Glomerular visceral epithelial cell (primary cell): ENCODE results near the gene RHO.
"Not testable (repeated sequence)": the region's sequence is repeated elsewhere in the genome, so short reads cannot be mapped to it uniquely, and the experiment has no call there.

Experiments used
- DNase-seq: peaks from one replicate; pipeline ENCODE4 v3.0.0-alpha.2; 2016; ENCODE audit errors: extremely low spot score

RHO gene

GRCh38 chr3:129499604-129500333 lies 28.7 kb upstream of the RHO start:
- DNase-seq = not testable (repeated sequence)

GRCh38 chr3:129500334-129500658 lies 28.1 kb upstream of the RHO start:
- no peak for DNase-seq

- no peak for DNase-seq
Observed at GRCh38 chr3:129501630-129502029, 26.8 kb upstream of the RHO start.

- DNase-seq = no peak
Observed at GRCh38 chr3:129502641-129503408, 25.6 kb upstream of the RHO start.

- no peak for DNase-seq
Observed at GRCh38 chr3:129503471-129504291, 24.8 kb upstream of the RHO start.

GRCh38 chr3:129504471-129505100 lies 23.9 kb upstream of the RHO start:
- DNase-seq = no peak

- no peak for DNase-seq
Observed at GRCh38 chr3:129505341-129505740, 23.1 kb upstream of the RHO start.

- no peak for DNase-seq
Observed at GRCh38 chr3:129506231-129506742, 22.2 kb upstream of the RHO start.

GRCh38 chr3:129507181-129507831 lies 21.1 kb upstream of the RHO start:
- no peak for DNase-seq

GRCh38 chr3:129512595-129512994 lies 15.8 kb upstream of the RHO start:
- DNase-seq = no peak

GRCh38 chr3:129513705-129514104 lies 14.7 kb upstream of the RHO start:
- DNase-seq = no peak

- DNase-seq = no peak
Observed at GRCh38 chr3:129514110-129514509, 14.3 kb upstream of the RHO start.

GRCh38 chr3:129514563-129514962 lies 13.9 kb upstream of the RHO start:
- no peak for DNase-seq

- not testable (repeated sequence) for DNase-seq
Observed at GRCh38 chr3:129515108-129515820, 13.2 kb upstream of the RHO start.

GRCh38 chr3:129515821-129516432 lies 12.5 kb upstream of the RHO start:
- not testable (repeated sequence) for DNase-seq

- no peak for DNase-seq
Observed at GRCh38 chr3:129517516-129517915, 10.9 kb upstream of the RHO start.

GRCh38 chr3:129518038-129518561 lies 10.3 kb upstream of the RHO start:
- DNase-seq = no peak

- DNase-seq = no peak
Observed at GRCh38 chr3:129518581-129518980, 9.9 kb upstream of the RHO start.

- no peak for DNase-seq
Observed at GRCh38 chr3:129519449-129519848, 9.0 kb upstream of the RHO start.
